Stimulated activated CD8-positive, alpha-beta memory T cell treated with anti-CD3 and anti-CD28 coated beads, Interleukin-4, amount 100 ng/mL, for 4 hours (primary cell): ENCODE data around the gene TMIE.

ENCODE experiments used
- DNase-seq, 2 donors: peaks; one replicate each; pipeline ENCODE4 v3.0.0-alpha.2; 2020; ENCODE audit warnings: low read depth in 2 of 2, low spot score in 1 of 2

The TMIE gene

GRCh38 chr3:46706771-46707582 is 5.8 kb downstream of the TMIE start:
- DNase-seq, result no peak

GRCh38 chr3:46707601-46708011 is 6.4 kb downstream of the TMIE start:
- DNase-seq, result no peak

- no peak for DNase-seq
Measured at GRCh38 chr3:46708401-46709156, 7.4 kb downstream of the TMIE start.

- DNase-seq, result no peak
Measured at GRCh38 chr3:46709157-46709654, 8.0 kb downstream of the TMIE start.

GRCh38 chr3:46709721-46710120 is 8.5 kb downstream of the TMIE start:
- no peak for DNase-seq

GRCh38 chr3:46710229-46710628 is 9.0 kb downstream of the TMIE start:
- no peak for DNase-seq

GRCh38 chr3:46710671-46711295 is 9.6 kb downstream of the TMIE start:
- no peak for DNase-seq

GRCh38 chr3:46711305-46711704 is 10.1 kb downstream of the TMIE start:
- DNase-seq, result no peak

GRCh38 chr3:46711760-46712159 is 10.6 kb downstream of the TMIE start:
- no peak for DNase-seq

GRCh38 chr3:46712191-46713049 is 11.2 kb downstream of the TMIE start:
- no peak for DNase-seq

GRCh38 chr3:46713050-46713897 is 12.1 kb downstream of the TMIE start:
- DNase-seq, result no peak

GRCh38 chr3:46713898-46714552 is 12.8 kb downstream of the TMIE start:
- no peak for DNase-seq

GRCh38 chr3:46714728-46715506 is 13.7 kb downstream of the TMIE start:
- DNase-seq, result no peak

GRCh38 chr3:46715507-46716175 is 14.4 kb downstream of the TMIE start:
- no peak for DNase-seq

- DNase-seq, result no peak
Measured at GRCh38 chr3:46716461-46717441, 15.6 kb downstream of the TMIE start.

GRCh38 chr3:46717447-46718231 is 16.4 kb downstream of the TMIE start, which contains the start of gene PRSS50:
Gene PRSS50 (minus strand): TSS chr3:46717869. CDS start chr3:46717824, 45 bp downstream.
- DNase-seq, result no peak
